A549 treated with RU486 at 1 μM for 4 hours (cell line): Measurements from ENCODE around the gene GJE1. TPM values are rescaled to one million over a fixed set of nuclear protein-coding genes. Genes with fewer than 3 reads are reported as not detected.

ENCODE experiments used
- total RNA-seq: library from RNA; stranded (reverse); fragments of 200-300 nt; extraction: Qiagen RNA extraction; gene quantifications from 5 replicates; pipeline ENCODE4 v1.2.3, GENCODE V29; 2022; ENCODE audit warnings: low read depth

The GJE1 gene, protein sequence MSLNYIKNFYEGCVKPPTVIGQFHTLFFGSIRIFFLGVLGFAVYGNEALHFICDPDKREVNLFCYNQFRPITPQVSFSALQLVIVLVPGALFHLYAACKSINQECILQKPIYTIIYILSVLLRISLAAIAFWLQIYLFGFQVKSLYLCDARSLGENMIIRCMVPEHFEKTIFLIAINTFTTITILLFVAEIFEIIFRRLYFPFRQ
- not detected in 5 replicates for total RNA-seq

DNA sequence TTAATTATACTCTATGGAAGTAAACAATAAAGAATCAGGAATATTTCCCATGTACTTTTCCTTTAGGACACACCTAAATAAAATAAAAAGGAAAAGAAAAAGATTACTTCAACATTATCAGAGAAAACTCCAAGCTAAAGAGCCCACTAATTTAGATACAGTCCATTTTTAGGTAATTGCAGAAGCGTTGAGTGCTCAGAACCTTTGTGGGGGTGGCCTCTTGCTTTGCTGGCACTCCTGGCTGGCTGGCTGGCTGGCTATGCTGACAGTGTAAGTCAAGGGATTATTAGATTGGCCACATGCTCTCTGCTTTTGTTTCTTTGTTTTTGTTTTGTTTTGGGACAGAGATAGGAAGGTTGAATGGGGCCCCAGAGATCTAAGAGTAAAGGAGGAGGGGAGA lies at the start of gene GJE1:
TSS of gene GJE1 (plus strand) at position 301 of the 400 bp plus-strand sequence. CDS start 234 bp downstream, outside the sequence.

DNA sequence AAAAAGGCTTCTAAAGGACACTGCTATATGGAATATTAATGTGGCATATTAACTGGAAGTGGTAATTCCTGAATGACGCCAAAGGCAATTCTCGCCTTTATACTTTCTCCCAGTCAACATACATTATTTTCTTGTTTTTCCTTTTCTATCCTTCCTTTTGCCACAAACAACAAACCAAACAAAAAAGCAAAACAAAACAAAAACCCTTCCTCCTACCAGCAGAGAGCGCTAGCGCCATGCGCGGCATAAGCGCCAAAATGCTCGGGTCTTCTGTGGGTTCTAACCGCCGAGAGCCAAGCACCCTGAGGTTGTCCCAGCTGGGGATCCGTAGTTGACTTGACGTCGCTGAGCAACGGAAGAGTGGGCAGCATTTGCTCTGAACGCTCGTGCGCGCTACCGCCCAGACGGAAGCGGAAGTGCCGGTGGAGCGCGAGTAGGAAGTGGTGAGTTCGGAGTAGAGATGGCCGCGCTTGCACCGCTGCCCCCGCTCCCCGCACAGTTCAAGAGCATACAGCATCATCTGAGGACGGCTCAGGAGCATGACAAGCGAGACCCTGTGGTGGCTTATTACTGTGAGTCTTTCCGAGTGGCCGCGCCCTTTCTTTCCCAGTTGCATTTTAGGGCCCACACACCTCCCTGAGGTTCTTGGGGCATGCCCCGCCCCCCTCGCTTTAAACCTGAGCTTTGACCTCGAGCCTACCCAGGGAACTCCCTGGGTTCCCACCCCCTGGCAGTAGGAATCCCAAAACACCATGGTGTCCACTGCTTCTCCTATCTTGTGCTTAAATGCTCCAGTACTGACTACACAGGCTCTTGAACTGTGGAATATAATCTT lies 14.3 kb downstream of the GJE1 start, which contains the start of the genes NMBR and VTA1:
TSS of gene NMBR (minus strand) at position 295 of the 835 bp plus-strand sequence. CDS start 58,464 bp downstream, outside the sequence.
TSS of gene VTA1 (plus strand) at position 436 of the 835 bp plus-strand sequence. CDS start at position 461, 25 bp downstream.

Other genes with a start within 250 kb of the GJE1 start
- gene NMBR, start 14.2 kb downstream of the GJE1 start, total RNA-seq, result not detected in 5 replicates
- 28.9 to 48.4 TPM (median 44.0 TPM) in 5 replicates for gene VTA1, start 14.3 kb downstream of the GJE1 start, total RNA-seq
- 22.6 to 55.5 TPM (median 50.3 TPM) in 5 replicates for gene ADGRG6, start 169.1 kb downstream of the GJE1 start, total RNA-seq